HG02884 (cell line): ENCODE data around the gene FAM83F.

Source experiments
- ATAC-seq: cut with Tn5 transposase; IDR thresholded peaks from one replicate; pipeline ENCODE4 v1.9.1; 2021; ENCODE audit warnings: mild to moderate bottlenecking, moderate library complexity; ENCODE audit not compliant: unreplicated experiment

The FAM83F gene

DNA sequence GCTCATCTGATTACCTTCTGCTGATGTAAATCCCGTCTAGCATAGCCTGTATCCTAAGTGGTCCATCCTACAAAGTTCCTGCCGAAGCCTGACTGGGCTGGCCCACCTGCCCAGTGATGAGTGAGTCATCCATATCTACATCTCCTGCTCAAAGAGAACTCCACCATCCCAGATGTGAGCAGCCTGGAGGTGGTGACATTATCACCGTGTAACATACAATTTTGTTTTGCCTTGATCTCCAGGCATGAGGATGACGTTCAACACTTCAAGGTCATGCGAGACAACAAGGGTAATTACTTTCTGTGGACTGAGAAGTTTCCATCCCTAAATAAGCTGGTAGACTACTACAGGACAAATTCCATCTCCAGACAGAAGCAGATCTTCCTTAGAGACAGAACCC is 29.0 kb upstream of the FAM83F start:
- ATAC-seq, result no peak

DNA sequence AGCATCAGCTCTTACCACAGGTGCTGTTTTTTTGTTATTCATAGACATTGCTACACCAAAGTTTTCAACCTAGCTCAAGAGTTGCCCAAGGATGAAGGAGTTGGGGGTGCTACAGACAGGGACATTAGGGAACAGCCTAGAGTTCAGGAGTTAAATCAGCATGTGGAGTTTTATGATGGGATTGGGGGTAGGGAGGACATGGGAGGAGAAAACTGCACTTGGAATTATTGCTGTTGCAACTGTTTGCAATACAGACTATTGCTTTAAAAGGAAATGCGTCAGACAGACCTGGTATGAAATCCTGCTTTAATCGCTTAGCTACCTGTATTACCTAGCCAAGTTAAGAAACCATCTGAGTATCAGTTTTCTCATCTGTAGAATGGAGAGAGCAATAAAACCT is 28.3 kb upstream of the FAM83F start:
- no peak for ATAC-seq

GRCh38 chr22:39967103-39967829 is 27.5 kb upstream of the FAM83F start:
- ATAC-seq, result no peak

DNA sequence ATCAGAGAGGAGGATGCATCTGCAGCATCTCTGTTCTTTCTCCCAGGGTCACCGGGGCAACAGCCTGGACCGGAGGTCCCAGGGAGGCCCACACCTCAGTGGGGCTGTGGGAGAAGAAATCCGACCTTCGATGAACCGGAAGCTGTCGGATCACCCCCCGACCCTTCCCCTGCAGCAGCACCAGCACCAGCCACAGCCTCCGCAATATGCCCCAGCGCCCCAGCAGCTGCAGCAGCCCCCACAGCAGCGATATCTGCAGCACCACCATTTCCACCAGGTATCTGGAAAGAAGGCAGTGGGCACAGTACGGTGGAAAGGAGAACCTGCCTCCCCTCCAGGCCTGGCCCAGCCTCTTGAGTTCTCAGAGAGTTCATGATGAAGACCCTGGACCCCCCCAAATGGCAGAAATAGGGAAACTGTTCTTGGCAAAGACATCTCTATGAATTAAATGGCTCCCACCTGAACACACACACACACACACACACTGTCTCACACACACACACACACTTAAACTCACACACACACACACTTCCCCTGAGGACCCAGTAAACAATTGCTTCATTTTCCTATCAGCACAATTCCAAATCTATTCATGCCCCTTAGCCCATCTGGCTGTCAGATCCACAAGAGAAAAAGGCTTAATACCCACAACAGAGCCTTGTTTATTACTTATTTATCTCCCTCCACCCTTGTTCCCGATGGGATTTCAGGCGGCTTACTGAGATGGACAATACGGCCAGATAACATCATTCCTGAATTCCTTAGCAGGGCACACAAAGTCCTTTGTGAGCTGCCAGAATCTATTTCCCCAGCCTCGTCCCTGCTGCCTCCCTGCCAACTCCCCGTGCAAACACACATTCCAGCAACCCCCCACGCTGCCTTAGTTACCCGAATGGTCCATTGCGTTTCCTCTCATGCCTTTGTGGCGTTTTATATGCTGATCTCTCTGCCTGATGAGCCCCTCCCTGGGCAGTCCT is 26.5 kb upstream of the FAM83F start:
- no peak for ATAC-seq

DNA sequence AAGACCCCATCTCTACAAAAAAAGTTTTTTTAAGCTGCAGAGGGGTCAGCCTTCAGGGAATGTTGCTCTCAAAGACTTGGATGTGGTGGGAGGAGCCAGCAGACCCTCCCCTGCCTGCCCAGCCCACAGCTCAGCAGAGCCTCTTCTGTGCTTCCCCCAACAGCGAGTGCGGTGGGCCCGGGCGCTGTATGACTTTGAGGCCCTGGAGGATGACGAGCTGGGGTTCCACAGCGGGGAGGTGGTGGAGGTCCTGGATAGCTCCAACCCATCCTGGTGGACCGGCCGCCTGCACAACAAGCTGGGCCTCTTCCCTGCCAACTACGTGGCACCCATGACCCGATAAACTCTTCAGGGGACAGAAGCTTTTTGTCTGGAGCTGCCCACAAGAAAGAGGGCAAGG is 24.0 kb upstream of the FAM83F start:
- ATAC-seq, result no peak

- no peak for ATAC-seq
Measured at GRCh38 chr22:39972641-39973040, 22.1 kb upstream of the FAM83F start.

- ATAC-seq, result no peak
Measured at GRCh38 chr22:39973656-39974055, 21.1 kb upstream of the FAM83F start.

DNA sequence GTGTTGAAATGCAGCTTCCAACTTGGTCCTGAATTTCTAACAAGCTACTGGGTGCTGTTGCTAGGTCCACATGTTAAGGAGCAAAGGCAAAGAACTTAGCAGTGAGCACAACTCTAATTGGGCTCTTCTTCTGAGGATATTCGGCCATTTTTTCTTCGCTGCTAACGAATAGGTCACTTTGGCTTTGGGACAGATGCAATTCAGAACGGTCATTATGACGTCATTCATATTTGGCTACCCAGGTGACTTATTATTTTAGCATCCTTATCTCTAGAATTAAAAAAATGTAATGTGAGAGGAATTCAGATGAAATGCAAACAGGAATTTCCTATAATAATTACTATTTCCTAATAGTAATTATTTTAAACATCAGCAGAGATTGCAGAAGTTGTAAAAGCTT is 20.7 kb upstream of the FAM83F start:
- no peak for ATAC-seq

- ATAC-seq, result no peak
Measured at GRCh38 chr22:39979048-39979447, 15.7 kb upstream of the FAM83F start.

GRCh38 chr22:39979458-39979857 is 15.3 kb upstream of the FAM83F start:
- no peak for ATAC-seq

DNA sequence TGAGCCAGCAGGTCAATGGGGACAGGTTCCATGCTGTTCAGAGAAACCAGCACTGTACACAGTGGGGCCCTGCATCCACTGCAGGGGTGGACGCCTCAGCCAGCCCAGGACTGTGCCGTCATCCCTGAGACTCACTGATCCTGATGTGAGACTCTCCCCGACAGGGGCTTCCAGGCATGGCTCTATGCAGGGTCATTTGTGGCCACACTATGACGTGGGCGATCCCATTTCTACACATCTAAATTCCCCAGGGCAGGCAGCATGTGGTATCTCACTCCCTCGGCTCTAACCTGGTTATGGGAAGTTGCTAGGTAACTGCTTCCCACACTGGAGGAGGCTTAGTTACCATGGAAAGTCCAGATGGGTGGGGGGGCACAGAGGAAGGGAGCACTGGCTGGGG is 14.2 kb upstream of the FAM83F start:
- no peak for ATAC-seq

DNA sequence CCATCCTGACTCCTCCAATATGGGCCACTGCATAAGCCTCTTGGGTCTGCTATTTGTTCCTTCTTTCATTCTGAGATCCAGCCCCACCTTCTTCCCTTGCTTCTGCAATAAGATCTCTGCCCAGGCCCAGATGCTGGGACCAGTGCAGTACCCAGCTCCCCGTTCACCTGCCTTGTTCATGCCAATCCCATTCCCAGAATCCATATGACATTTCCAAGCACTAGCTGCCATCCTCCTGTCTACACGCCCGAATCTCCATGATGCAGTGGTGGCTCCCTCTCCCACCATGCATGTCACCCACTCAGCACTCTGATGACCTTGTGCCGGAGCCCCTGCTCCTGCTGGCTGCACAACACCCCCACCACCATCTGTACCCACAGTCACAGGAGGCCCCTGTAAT is 11.4 kb upstream of the FAM83F start:
- no peak for ATAC-seq

DNA sequence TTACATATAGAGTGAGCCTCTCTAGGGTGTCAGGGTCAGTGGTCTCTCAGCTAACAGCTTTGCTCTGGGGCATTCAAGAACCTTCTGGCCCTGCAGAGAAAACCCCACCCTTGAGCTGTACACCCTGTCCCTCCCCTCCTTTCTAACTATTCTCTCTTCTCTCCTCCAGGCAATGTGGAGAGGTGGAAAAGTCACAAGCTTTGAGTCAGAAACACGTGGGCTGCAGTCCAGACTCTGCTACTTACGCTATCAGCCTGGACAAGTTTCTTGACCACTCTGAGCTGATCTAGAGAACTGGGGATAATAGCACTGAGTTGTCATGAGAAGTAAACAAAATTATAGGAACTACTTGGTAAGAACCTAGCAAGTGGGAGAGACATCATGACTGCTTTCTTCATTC is 10.7 kb upstream of the FAM83F start:
- no peak for ATAC-seq

DNA sequence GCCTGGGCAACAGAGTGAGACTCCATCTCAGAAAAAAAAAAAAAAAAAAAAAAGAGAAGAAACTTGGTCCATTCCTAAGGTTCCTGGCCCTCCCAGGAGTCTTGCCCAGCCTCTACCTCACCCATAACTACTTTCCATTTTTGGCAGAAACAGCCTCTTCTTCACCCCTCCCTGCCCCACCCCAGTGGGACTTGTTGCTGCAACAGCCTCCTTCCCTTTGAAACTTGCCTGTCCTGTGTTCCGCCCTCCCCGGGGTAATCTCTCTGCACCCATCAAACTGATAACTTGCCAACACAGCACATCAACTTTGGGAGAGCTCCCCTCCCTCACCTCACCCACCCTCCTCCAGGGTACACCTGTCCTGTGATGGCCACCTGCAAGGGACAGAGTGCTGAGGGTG is 10.0 kb upstream of the FAM83F start:
- ATAC-seq, result no peak

DNA sequence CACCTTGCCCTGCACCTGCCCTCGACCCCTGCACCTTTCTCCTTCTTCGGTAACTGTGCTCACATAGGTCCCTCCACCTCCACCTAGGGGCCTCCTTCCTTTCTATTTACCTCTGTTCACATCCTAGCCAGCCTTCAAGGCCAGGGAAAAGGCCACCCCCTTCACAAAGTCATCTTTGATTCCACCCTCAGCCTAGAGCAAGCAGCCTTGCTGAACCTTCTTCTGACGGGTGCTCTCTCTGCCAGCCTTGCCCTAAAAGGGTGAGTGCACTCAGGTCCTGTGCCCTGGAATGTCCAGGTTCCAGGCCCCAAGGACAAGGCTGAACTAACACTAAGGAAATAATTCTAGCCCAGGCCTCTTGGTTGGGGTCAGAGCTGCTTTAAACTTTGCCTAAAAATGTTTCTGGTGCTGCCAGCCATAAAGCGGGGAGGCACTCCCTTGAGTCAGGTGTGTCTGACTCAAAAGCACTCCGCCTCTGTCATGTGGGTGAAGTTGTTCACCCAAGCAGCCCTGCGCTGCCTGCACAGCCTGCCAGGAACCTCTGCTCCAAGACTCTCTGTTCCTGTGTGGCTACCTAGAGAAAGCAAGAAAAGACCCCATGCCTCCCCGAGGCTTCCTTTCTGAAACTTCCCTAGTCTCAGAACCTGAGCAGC is 9.2 kb upstream of the FAM83F start:
- ATAC-seq, result no peak

GRCh38 chr22:39988386-39989114 is 6.2 kb upstream of the FAM83F start:
- ATAC-seq, result no peak

- no peak for ATAC-seq
Measured at GRCh38 chr22:39989633-39990032, 5.1 kb upstream of the FAM83F start.

DNA sequence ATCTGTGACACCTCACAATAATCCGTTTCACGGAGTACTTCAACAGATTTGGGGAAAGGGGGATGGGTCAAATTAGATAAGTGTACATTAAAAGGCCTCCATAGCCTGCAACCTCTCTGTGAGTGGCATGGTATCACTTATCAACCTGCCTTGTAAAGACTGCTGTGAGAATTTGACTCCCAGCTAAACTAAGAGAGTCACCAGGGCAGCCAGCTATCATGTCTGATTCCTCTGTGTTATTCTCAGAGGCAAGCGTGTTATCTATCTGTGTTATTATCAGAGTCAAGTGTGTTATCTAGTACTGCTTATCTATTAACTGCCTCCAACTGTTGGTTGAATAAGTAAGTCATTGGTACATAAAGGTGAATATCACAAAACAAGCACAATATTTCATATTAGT is 4.1 kb upstream of the FAM83F start:
- no peak for ATAC-seq

DNA sequence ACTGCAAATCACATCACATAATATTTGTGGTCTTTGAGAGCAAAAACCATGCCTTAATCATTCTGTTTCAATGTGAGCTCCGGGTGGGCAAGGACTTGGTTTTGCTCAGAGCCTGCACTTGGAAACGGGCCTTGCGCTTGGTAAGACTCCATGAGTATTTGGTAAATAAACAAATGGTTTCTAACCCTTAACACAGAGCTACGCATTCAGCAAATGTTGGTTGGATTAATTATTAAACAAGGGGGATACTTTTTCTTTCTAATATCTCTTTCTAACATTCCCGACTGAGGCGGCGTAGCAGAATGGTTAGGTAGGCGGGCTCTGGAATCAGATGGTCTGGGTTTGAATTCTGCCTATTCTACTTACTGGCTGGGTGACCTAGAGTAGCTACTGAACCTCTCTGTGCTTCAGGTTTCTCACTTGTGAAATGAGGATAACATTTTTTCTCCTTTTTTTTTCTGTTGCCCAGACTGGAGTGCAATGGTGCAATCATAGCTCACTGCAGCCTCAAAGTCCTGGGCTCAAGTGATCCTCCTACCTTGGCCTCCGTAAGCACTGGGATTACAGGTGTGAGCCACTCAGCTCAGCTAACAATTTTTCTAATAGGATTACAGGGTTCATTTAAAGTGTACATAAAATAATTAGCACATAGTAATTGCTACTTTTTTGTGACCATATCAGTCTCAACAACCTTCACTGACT is 3.4 kb upstream of the FAM83F start:
- no peak for ATAC-seq

GRCh38 chr22:39992088-39992826 is 2.5 kb upstream of the FAM83F start:
- ATAC-seq, result no peak
